Thoracic aorta (tissue), 2 donors: ENCODE data around the gene PTGR3. TPM values are rescaled to one million over a fixed set of nuclear protein-coding genes. Genes with fewer than 3 reads are reported as not detected.

ENCODE experiments used
- ATAC-seq: fragments of 150-250 bp; one replicate; pipeline ENCODE4 v1.8.0; 2017; ENCODE audit warnings: low read depth; ENCODE audit not compliant: insufficient number of reproducible peaks, low FRiP score
- DNase-seq: peaks from one replicate; pipeline ENCODE4 v3.0.0-alpha.2; 2020; ENCODE audit warnings: low spot score
- H3K27ac ChIP-seq, 2 donors: fragments of 200-600 bp; sonication (generic); 1 replicate in 1 of 2; 2 replicates in 1 of 2; pipeline ENCODE4 v1.5.1; 2016; ENCODE audit warnings: mild to moderate bottlenecking in 2 of 2, moderate library complexity in 2 of 2
- H3K27me3 ChIP-seq: fragments of 200-600 bp; sonication (generic); replicated peaks from 2 replicates; pipeline ENCODE4 v1.6.0; 2016; ENCODE audit warnings: mild to moderate bottlenecking; ENCODE audit not compliant: insufficient read depth
- H3K36me3 ChIP-seq: fragments of 200-600 bp; sonication (generic); one replicate; pipeline ENCODE4 v1.5.1; 2016
- H3K4me1 ChIP-seq, 2 donors: fragments of 200-600 bp; sonication (generic); 1 replicate in 1 of 2; 2 replicates in 1 of 2; pipeline versions ENCODE4 v1.5.1 to v1.6.0; 2016; ENCODE audit warnings: low read depth in 2 of 2, mild to moderate bottlenecking in 1 of 2; ENCODE audit not compliant: control insufficient read depth in 1 of 2
- H3K4me3 ChIP-seq: fragments of 200-600 bp; sonication (generic); 2 replicates; pipeline ENCODE4 v1.5.1; 2016; ENCODE audit warnings: mild to moderate bottlenecking
- H3K9me3 ChIP-seq: fragments of 200-600 bp; sonication (generic); 2 replicates; pipeline ENCODE4 v1.5.1; 2016
- total RNA-seq, 2 donors: library from RNA; depleted of rRNA; stranded (reverse); fragments of >200 nt; gene quantifications; one replicate each; pipeline versions ENCODE4 v1.1.0 to v1.2.3, GENCODE V29; 2016
- TF ChIP-seq, protein P1 (sequence below): fragments of 200-600 bp; sonication (generic); IDR thresholded peaks from one replicate; pipeline ENCODE4 v1.5.1; 2019; ENCODE audit warnings: antibody characterized with exemption

Gene PTGR3
- total RNA-seq, 2 donors from 2014 or later = 11.2 to 21.7 TPM

DNA sequence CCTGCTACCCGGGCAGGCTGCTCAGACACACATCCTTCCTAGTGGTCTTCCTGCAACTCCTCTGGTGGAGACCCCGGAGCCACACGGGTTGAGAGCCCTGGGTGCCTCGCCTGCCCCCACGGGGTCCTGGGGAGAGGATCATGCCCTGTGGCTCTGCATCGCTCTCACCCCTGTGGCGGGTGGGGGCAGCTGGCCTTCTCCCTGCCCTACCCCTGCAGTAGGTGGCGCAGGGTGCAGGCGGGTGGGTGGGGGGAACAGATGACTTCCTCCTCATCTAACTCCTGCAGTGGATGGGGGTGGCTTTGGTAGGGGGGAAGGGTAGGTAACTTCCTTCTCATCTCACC lies 40.2 kb upstream of the PTGR3 start:
- H3K27me3 ChIP-seq = no peaks in the 10 kb centered on the region
- no peak overlapping the region for H3K27ac ChIP-seq
- H3K9me3 ChIP-seq = no peaks in the 10 kb centered on the region
- H3K4me3 ChIP-seq = no peak overlapping the region
- peaks cover 20 to 38% of the 10 kb centered on the region in 2 donors for H3K4me1 ChIP-seq
- H3K36me3 ChIP-seq = no peaks in the 10 kb centered on the region
- ATAC-seq (no peak), DNase-seq (no peak)
- TF ChIP-seq, protein P1, sequence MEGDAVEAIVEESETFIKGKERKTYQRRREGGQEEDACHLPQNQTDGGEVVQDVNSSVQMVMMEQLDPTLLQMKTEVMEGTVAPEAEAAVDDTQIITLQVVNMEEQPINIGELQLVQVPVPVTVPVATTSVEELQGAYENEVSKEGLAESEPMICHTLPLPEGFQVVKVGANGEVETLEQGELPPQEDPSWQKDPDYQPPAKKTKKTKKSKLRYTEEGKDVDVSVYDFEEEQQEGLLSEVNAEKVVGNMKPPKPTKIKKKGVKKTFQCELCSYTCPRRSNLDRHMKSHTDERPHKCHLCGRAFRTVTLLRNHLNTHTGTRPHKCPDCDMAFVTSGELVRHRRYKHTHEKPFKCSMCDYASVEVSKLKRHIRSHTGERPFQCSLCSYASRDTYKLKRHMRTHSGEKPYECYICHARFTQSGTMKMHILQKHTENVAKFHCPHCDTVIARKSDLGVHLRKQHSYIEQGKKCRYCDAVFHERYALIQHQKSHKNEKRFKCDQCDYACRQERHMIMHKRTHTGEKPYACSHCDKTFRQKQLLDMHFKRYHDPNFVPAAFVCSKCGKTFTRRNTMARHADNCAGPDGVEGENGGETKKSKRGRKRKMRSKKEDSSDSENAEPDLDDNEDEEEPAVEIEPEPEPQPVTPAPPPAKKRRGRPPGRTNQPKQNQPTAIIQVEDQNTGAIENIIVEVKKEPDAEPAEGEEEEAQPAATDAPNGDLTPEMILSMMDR = no peak

GRCh38 chr18:75248426-75249174 lies 39.7 kb upstream of the PTGR3 start:
- H3K4me1 ChIP-seq = peaks cover 15 to 34% of the 10 kb centered on the region in 2 donors
- DNase-seq (no peak), ATAC-seq (no peak)

GRCh38 chr18:75247611-75248421 lies 38.9 kb upstream of the PTGR3 start:
- Histone ChIP-seq H3K4me1 (peaks cover 15 to 30% of the 10 kb centered on the region in 2 donors), H3K9me3 (no peaks in the 10 kb centered on the region), H3K27me3 (no peaks in the 10 kb centered on the region), H3K4me3 (peak overlapping the region; percentile 70), H3K27ac (peak overlapping the region; percentile 51 to 54), H3K36me3 (no peaks in the 10 kb centered on the region)
- DNase-seq (no peak), ATAC-seq (no peak)
- TF ChIP-seq, protein P1 = no peak

More at GRCh38 chr18:75248426-75249174, 39.7 kb upstream of the PTGR3 start:
- Histone ChIP-seq H3K36me3 (no peaks in the 10 kb centered on the region), H3K9me3 (no peaks in the 10 kb centered on the region), H3K27me3 (no peaks in the 10 kb centered on the region), H3K27ac (peak overlapping the region; percentile 51 to 54), H3K4me3 (peak overlapping the region; percentile 70)
- TF ChIP-seq, protein P1 = no peak

DNA sequence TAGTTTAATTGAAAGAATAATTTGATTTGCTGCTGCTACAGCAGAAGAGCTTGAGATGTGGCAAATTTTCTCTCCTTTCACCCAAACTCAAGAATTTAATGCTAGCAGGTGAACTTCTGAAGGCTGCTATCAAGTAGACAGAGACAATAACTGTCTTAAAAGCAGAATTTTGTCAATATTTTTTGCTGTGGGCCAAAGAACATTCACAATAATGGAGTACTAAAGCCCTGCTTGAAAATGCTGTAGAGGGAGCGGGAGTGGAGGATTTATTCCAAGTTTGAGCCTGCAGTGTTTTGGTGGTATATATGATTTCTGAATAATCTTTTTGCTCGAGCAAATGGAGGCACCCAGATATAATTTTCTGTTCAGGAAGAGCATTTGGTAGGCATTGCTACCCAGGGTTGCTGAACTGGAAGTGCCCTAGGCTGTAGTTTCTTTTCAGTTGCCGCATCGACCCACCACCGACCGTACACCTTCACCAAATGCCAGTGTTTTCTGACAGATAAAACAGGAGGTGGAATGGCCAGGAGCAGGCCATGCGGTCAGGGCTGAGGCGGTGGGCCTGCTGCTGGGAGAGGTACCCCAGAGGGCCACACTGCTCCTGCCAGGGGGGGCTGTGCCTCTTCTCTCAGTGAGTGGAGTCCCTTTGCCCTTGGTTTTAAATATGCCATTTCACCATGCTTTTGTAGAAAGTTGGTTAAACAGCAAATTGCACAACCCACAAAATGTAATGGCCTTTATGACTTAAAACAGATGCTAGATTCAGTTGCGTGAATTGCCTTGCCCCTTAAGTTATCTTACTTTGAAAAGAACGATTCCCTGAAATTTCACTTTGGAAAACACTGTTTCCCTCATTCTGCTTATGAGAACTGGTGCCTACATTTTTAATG lies 38.0 kb upstream of the PTGR3 start:
- ATAC-seq = no peak
- no peak for DNase-seq
- no peaks in the 10 kb centered on the region for H3K36me3 ChIP-seq
- TF ChIP-seq, protein P1 = no peak
- peak overlapping the region; percentile 70 for H3K4me3 ChIP-seq
- H3K4me1 ChIP-seq = peaks cover 15 to 26% of the 10 kb centered on the region in 2 donors
- no peaks in the 10 kb centered on the region for H3K9me3 ChIP-seq
- H3K27me3 ChIP-seq = no peaks in the 10 kb centered on the region
- peak overlapping the region; percentile 51 to 54 for H3K27ac ChIP-seq
